Measurements from ENCODE around the gene TNFRSF1A.
"Not testable (repeated sequence)": the region's sequence is repeated elsewhere in the genome, so short reads cannot be mapped to it uniquely, and the experiment has no call there.

Gene TNFRSF1A

GRCh38 chr12:6301721-6302120 lies 40.2 kb downstream of the TNFRSF1A start:
- no peak for DNase-seq

GRCh38 chr12:6297170-6297569 lies 44.7 kb downstream of the TNFRSF1A start:
- DNase-seq = no peak

- DNase-seq = peak; percentile 99
These were observed 46.6 kb downstream of the TNFRSF1A start for GRCh38 chr12:6295094-6295811.

GRCh38 chr12:6294156-6295093 lies 47.5 kb downstream of the TNFRSF1A start:
- peak; percentile 90 for DNase-seq

- DNase-seq = no peak
These were observed 49.3 kb downstream of the TNFRSF1A start for GRCh38 chr12:6292606-6293005.

- not testable (repeated sequence) for DNase-seq
These were observed 52.0 kb downstream of the TNFRSF1A start for GRCh38 chr12:6289906-6290305.

- not testable (repeated sequence) for DNase-seq
These were observed 52.8 kb downstream of the TNFRSF1A start for GRCh38 chr12:6289081-6289480.

GRCh38 chr12:6288235-6288634 lies 53.6 kb downstream of the TNFRSF1A start:
- DNase-seq = no peak

GRCh38 chr12:6285532-6286306 lies 56.2 kb downstream of the TNFRSF1A start:
- DNase-seq = no peak

GRCh38 chr12:6285063-6285477 lies 56.8 kb downstream of the TNFRSF1A start:
- DNase-seq = peak; percentile 86

GRCh38 chr12:6284273-6284672 lies 57.6 kb downstream of the TNFRSF1A start:
- DNase-seq = no peak

GRCh38 chr12:6282453-6282840 lies 59.4 kb downstream of the TNFRSF1A start:
- no peak for DNase-seq

GRCh38 chr12:6281081-6281809 lies 60.6 kb downstream of the TNFRSF1A start:
- DNase-seq = no peak

- no peak for DNase-seq
These were observed 61.2 kb downstream of the TNFRSF1A start for GRCh38 chr12:6280672-6281071.

GRCh38 chr12:6280053-6280469 lies 61.8 kb downstream of the TNFRSF1A start:
- peak; percentile 88 for DNase-seq

- no peak for DNase-seq
These were observed 62.2 kb downstream of the TNFRSF1A start for GRCh38 chr12:6279631-6280030.

- no peak for DNase-seq
These were observed 62.6 kb downstream of the TNFRSF1A start for GRCh38 chr12:6279256-6279628.

Measured in DMS53 (cell line).